GM23338 (cell line): ENCODE measurements around the gene MYOF. TPM values are rescaled to one million over a fixed set of nuclear protein-coding genes. Genes with fewer than 3 reads are reported as not detected.

ENCODE experiments used
- ATAC-seq: fragments of 200-7000 bp; cut with Tn5 transposase; 3 replicates; pipeline ENCODE4 v1.9.1; 2020
- DNase-seq: peaks from one replicate; pipeline ENCODE4 v3.0.0-alpha.2; 2015; ENCODE audit warnings: low spot score
- H2AFZ ChIP-seq: fragments of 200-600 bp; sonication (generic); 2 replicates; pipeline ENCODE4 v1.8.0; 2016; ENCODE audit warnings: antibody characterized with exemption, mild to moderate bottlenecking, moderate library complexity
- H3F3A ChIP-seq: fragments of 200-600 bp; sonication (generic); replicated peaks from 2 replicates; pipeline ENCODE4 v1.8.0; 2017; ENCODE audit warnings: antibody characterized with exemption, mixed run types, low read depth
- H3K27ac ChIP-seq: fragments of 200-600 bp; sonication (generic); 2 replicates; pipeline ENCODE4 v1.6.1; 2016; ENCODE audit warnings: low read depth
- H3K27me3 ChIP-seq: fragments of 200-600 bp; sonication (generic); 2 replicates; pipeline ENCODE4 v1.8.0; 2016; ENCODE audit warnings: mild to moderate bottlenecking, mixed run types, moderate library complexity; ENCODE audit not compliant: insufficient read depth
- H3K36me3 ChIP-seq: fragments of 200-600 bp; sonication (generic); 2 replicates; pipeline ENCODE4 v1.8.0; 2016; ENCODE audit warnings: mild to moderate bottlenecking; ENCODE audit not compliant: insufficient read depth
- H3K4me1 ChIP-seq: fragments of 200-600 bp; sonication (generic); 2 replicates; pipeline ENCODE4 v1.8.0; 2016; ENCODE audit warnings: mild to moderate bottlenecking, moderate library complexity; ENCODE audit not compliant: insufficient read depth
- H3K4me2 ChIP-seq: fragments of 200-600 bp; sonication (generic); 2 replicates; pipeline ENCODE4 v1.7.1; 2017; ENCODE audit warnings: mixed run types
- H3K4me3 ChIP-seq: fragments of 200-600 bp; sonication (generic); 2 replicates; pipeline ENCODE4 v1.6.1; 2016; ENCODE audit warnings: mixed run types
- H3K79me2 ChIP-seq: fragments of 200-600 bp; sonication (generic); replicated peaks from 2 replicates; pipeline ENCODE4 v1.8.0; 2017; ENCODE audit warnings: mild to moderate bottlenecking; ENCODE audit not compliant: insufficient read depth
- H3K9me2 ChIP-seq: fragments of 200-600 bp; sonication (generic); 2 replicates; pipeline ENCODE4 v1.8.0; 2017; ENCODE audit not compliant: insufficient read depth
- H4K20me1 ChIP-seq: fragments of 200-600 bp; sonication (generic); replicated peaks from 2 replicates; pipeline ENCODE4 v1.8.0; 2017; ENCODE audit warnings: mild to moderate bottlenecking; ENCODE audit not compliant: insufficient read depth
- H3K27ac Mint-ChIP-seq: 2 replicates; pipeline ENCODE4 v1.8.0; 2020; ENCODE audit warnings: inconsistent platforms, mild to moderate bottlenecking, moderate library complexity, mixed read lengths
- H3K27me3 Mint-ChIP-seq: 3 replicates; pipeline ENCODE4 v1.8.0; 2022; ENCODE audit warnings: low read depth, mild to moderate bottlenecking, moderate library complexity, mixed read lengths, inconsistent platforms; ENCODE audit not compliant: insufficient read depth, poor library complexity
- H3K36me3 Mint-ChIP-seq: 3 replicates; pipeline ENCODE4 v1.8.0; 2021; ENCODE audit warnings: low read depth, mild to moderate bottlenecking, inconsistent platforms, moderate library complexity, mixed read lengths
- H3K4me1 Mint-ChIP-seq: 3 replicates; pipeline ENCODE4 v1.8.0; 2020; ENCODE audit warnings: mild to moderate bottlenecking, inconsistent platforms, mixed read lengths
- H3K4me3 Mint-ChIP-seq: 3 replicates; pipeline ENCODE4 v1.8.0; 2021; ENCODE audit warnings: moderate library complexity, mild to moderate bottlenecking, inconsistent platforms, mixed read lengths
- H3K9me3 Mint-ChIP-seq: 3 replicates; pipeline ENCODE4 v1.8.0; 2020; ENCODE audit warnings: moderate library complexity, mild to moderate bottlenecking, inconsistent platforms, mixed read lengths
- CTCF ChIP-seq, 2 experiments: fragments of 200-600 bp in 1 of 2; sonication (generic) in 1 of 2; conservative IDR thresholded peaks; 2 replicates each; pipeline versions ENCODE4 v1.5.1 to v1.6.1; 2016 to 2017; ENCODE audit warnings: antibody characterized with exemption in 2 of 2, low read depth in 2 of 2, mild to moderate bottlenecking in 2 of 2, moderate library complexity in 1 of 2
- ETS1 ChIP-seq: IDR thresholded peaks from 2 replicates; pipeline ENCODE4 v1.6.1; 2016; ENCODE audit warnings: antibody characterized with exemption
- EZH2 ChIP-seq: fragments of 200-600 bp; sonication (generic); IDR thresholded peaks from one replicate; pipeline ENCODE4 v1.8.0; 2017; ENCODE audit warnings: antibody characterized with exemption, mild to moderate bottlenecking, low read depth; ENCODE audit not compliant: unreplicated experiment
- JUNB ChIP-seq: IDR thresholded peaks from one replicate; pipeline ENCODE4 v1.6.1; 2016; ENCODE audit warnings: antibody characterized with exemption; ENCODE audit not compliant: unreplicated experiment
- NANOG ChIP-seq: IDR thresholded peaks from 2 replicates; pipeline ENCODE4 v1.6.1; 2016; ENCODE audit warnings: antibody characterized with exemption, borderline replicate concordance
- POLR2AphosphoS5 ChIP-seq: IDR thresholded peaks from 2 replicates; pipeline ENCODE4 v1.6.1; 2016; ENCODE audit warnings: antibody characterized with exemption, low read depth
- STAT1 ChIP-seq: IDR thresholded peaks from one replicate; pipeline ENCODE4 v1.6.1; 2016; ENCODE audit warnings: antibody characterized with exemption; ENCODE audit not compliant: unreplicated experiment
- ZNF114 ChIP-seq: fragments of 250-450 bp; sonication (Bioruptor Pico); IDR thresholded peaks from 2 replicates; pipeline ENCODE4 v1.5.0; 2020; ENCODE audit warnings: mild to moderate bottlenecking, moderate library complexity
- ZNF331 ChIP-seq: fragments of 250-450 bp; sonication (Bioruptor Pico); IDR thresholded peaks from 2 replicates; pipeline ENCODE4 v1.5.0; 2020; ENCODE audit warnings: low read depth, mild to moderate bottlenecking, moderate library complexity
- ZNF462 ChIP-seq: fragments of 250-450 bp; sonication (Bioruptor Pico); IDR thresholded peaks from 2 replicates; pipeline ENCODE4 v1.5.0; 2020; ENCODE audit warnings: mild to moderate bottlenecking, moderate library complexity
- polyA plus RNA-seq: library from polyadenylated mRNA; unstranded; fragments of >200 nt; fragmentation: Nextera tagmentation; extraction: Ambion mirVana; gene quantifications from 2 replicates; pipeline ENCODE4 v1.2.1, GENCODE V29; 2016
- total RNA-seq: library from RNA; depleted of rRNA; stranded (reverse); fragments of >200 nt; shearing (Covaris generic); gene quantifications from 2 replicates; pipeline ENCODE4 v1.2.3, GENCODE V29; 2014

The MYOF gene
- total and polyA plus RNA-seq, 2 experiments from 2014 or later, result 0.82 to 1.4 TPM

GRCh38 chr10:93277360-93277759 lies 204.8 kb downstream of the MYOF start:
- ATAC-seq (no peak), DNase-seq (no peak)
- Mint-ChIP-seq H3K36me3 (peaks cover 19% of the 10 kb centered on the region), H3K9me3 (peaks cover 11% of the 10 kb centered on the region; the same call in 2 of the 3 replicates), H3K4me3 (no peak overlapping the region), H3K4me1 (peaks cover 54% of the 10 kb centered on the region), H3K27me3 (peaks cover 15% of the 10 kb centered on the region), H3K27ac (no peak overlapping the region)
- H3K79me2 ChIP-seq, result no peaks in the 10 kb centered on the region
- H3K4me3 ChIP-seq, result no peak overlapping the region
- H3K4me1 ChIP-seq, result peaks cover 37% of the 10 kb centered on the region
- no peaks in the 10 kb centered on the region for H3K27me3 ChIP-seq
- H3K9me2 ChIP-seq, result no peaks in the 10 kb centered on the region
- no peaks in the 10 kb centered on the region for H4K20me1 ChIP-seq
- H3K4me2 ChIP-seq, result no peak overlapping the region
- H3F3A ChIP-seq, result peaks cover 17% of the 10 kb centered on the region
- TF ChIP-seq STAT1, result no peak
- TF ChIP-seq EZH2, result no peak
- TF ChIP-seq NANOG, result no peak
- no peak for TF ChIP-seq ZNF331 (CRISPR knock-in tag)
- no peak for TF ChIP-seq ETS1
- TF ChIP-seq ZNF114, result no peak
- TF ChIP-seq JUNB, result no peak
- no peak for TF ChIP-seq ZNF462 (CRISPR knock-in tag)
- no peak for TF ChIP-seq CTCF (conservative IDR thresholded peaks at IDR 0.05; ENCODE audit: low read depth in 2 of 2)
- no peak for TF ChIP-seq POLR2AphosphoS5
- H3K27ac ChIP-seq, result no peak overlapping the region
- H3K36me3 ChIP-seq, result no peaks in the 10 kb centered on the region
- H2AFZ ChIP-seq, result no peak overlapping the region
